GM10847 (cell line): ENCODE results near the gene TTC4.

ENCODE experiments used
- POLR2A ChIP-seq: IDR thresholded peaks from 2 replicates; pipeline ENCODE4 v1.6.1; 2011; ENCODE audit not compliant: insufficient read length; ENCODE audit errors: extremely low read depth

Gene TTC4

DNA sequence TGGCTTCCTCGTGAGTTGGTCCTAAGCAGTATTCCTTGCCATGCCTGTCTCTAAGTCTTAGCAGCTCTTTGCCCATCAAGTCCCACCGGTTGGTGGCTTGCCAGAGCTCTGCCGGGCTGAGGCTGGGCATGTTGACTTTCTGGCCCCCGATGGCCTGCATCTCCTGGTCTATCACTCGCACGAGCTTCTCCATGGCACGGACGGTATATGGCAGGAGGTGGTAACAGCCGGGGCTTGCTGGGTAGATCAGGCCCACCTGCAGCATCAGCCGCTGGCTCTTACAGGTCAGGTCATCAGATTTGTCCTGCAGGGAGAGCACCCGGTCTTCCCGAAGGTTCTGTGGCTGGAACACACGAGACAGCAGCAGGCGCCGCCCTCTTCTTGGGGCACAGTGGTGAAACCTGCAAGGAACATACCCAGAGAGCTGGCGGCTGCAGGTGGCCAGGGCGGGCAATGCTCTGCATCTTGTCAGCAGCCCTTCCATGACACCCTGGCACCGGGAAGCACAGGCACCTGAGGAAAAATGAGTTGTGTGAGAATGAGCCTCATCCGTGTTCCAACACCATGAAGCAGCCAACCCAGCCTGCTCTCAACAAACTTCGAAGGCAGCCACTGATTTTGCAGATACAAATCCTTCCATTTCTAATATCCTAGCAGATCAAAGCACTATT, 43.2 kb downstream of the TTC4 start:
- TF ChIP-seq POLR2A: no peak

GRCh38 chr1:54763816-54764132, 48.1 kb downstream of the TTC4 start:
- TF ChIP-seq POLR2A: no peak

DNA sequence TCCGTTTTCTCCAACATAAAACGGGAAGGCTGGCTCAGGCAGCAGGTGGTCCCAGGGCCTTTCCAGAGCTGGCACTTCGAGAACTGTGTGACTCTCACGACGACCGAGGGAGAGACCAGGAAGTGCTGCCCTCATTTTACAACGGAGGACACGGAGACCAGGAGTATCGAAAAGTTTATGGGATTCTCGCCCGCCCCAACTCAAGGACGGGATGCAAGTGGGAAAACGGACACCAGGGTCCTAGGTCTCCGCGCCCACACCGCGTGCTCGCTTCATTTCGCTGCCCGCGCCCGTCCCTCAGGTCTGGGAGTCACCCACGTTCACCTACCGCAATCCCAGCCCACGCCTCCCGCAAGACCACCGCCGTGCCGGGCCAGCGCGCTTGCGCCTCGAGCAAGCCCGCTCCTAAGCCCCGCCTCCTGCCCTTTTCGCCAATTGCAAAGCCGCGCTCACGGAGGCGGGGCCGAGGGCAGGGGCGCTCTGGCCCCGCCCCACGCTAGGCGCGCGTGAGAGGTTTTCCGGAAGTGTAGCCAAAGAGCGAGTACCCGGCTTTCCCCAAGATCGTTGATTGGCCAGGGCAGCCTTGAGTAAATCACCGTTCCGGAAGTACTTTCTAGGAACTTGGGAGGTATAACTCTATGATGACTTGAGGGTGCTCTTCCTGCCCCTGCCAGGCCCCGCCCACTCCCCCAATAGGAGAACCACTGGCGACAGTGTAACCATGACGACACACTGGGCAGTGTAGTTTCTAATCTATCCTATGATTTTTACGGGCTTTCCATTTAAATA, 48.7 kb downstream of the TTC4 start, which contains the start of gene PARS2:
Gene PARS2 (minus strand): TSS at position 391 of the 789 bp plus-strand sequence. CDS start 5,362 bp downstream, outside the sequence.
- peak; percentile 70 for TF ChIP-seq POLR2A

GRCh38 chr1:54764922-54765561, 49.4 kb downstream of the TTC4 start:
- TF ChIP-seq POLR2A: no peak

DNA sequence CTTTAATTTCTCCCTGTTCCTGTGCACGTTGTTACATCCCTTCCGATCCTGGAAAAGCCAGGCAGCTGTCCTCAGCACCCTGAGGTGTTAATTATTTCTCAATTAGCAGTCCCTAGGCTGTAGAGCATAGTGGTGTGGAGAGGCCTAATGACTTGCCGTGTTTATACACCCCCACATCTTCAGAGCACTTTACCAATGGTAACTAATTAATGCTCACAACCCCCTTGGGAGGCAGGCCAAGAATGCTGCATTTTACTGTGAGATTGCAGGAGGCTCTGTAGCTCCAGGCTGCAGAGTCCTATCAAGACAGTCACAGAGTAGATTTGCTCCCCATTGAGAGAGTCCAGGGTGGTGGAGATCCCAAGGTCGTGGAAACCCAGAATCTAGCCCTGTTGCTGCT, 51.1 kb downstream of the TTC4 start:
- TF ChIP-seq POLR2A: no peak

- no peak for TF ChIP-seq POLR2A
Measured at GRCh38 chr1:54767526-54767925, 51.9 kb downstream of the TTC4 start.

GRCh38 chr1:54768093-54768492, 52.4 kb downstream of the TTC4 start:
- TF ChIP-seq POLR2A: no peak

- no peak for TF ChIP-seq POLR2A
Measured at GRCh38 chr1:54772951-54773350, 57.3 kb downstream of the TTC4 start.

DNA sequence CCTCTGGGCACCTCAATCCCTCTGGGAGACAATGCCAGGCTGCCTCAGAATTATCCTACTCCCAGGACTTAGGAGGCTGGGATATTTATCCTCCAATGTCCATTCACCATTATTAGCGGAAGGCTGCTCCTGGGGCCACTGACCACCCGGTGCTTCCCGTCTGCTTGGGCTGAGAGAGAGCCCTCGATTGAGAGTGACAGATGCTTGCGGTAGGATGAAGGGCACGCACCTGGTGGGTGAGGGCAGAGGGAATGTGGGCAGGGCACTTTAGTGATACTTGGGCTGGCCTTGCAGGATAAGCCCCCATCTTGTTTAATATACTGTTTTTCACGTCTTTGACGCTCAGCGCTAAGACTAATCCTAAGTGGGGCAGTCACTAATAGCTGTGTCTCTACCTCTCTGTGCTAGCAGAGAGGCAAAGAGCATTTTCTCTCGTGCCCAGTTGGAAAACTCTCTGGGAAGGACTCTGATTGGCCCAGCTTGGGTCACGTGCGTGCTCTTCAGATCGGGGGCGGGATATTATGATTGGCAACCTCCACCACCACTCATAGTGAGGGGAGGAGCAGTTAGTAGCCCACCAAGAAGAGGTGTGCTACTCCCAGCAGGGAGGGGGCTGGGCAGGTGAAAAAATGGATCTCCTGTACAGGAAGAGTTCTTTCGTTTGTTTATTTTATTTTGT, 59.3 kb downstream of the TTC4 start:
- TF ChIP-seq POLR2A: no peak

GRCh38 chr1:54777011-54777410, 61.4 kb downstream of the TTC4 start:
- TF ChIP-seq POLR2A: no peak

- no peak for TF ChIP-seq POLR2A
Measured at GRCh38 chr1:54777431-54777830, 61.8 kb downstream of the TTC4 start.

DNA sequence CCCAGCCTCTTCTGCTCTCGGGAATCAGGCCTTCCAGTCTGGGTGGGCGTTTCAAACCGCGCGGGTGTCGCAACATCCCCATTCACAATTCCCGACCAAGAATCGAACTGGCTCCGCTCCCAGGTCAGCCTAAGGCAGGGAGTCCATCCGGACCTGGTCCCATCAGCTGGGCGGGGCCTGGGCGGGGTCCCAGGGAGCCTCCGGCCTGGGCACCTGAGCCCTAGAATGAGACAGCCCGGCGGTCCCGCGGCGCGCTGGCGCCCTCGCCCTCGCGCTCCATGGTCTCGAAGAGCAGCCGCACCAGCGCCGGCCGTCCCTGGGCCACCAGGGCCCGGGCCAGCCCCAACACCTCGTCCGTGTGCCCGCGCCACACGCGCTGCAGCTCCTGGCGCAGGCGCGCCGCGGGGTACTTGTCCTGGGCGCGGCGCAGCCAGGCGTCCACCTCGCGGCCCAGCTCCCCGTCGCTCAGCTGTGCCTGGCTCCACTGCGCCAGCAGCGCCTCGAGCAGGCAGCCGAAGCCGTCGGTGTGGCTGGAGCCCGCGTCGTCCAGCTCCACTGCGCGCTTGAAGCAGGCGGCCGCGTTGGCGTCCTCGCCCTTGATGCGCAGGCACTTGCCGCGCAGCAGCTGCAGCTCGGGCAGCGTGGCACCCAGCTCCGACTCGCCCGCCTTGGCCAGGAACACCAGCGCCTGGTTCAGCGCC, 65.5 kb downstream of the TTC4 start:
- no peak for TF ChIP-seq POLR2A

GRCh38 chr1:54782156-54782555, 66.5 kb downstream of the TTC4 start:
- TF ChIP-seq POLR2A: no peak

DNA sequence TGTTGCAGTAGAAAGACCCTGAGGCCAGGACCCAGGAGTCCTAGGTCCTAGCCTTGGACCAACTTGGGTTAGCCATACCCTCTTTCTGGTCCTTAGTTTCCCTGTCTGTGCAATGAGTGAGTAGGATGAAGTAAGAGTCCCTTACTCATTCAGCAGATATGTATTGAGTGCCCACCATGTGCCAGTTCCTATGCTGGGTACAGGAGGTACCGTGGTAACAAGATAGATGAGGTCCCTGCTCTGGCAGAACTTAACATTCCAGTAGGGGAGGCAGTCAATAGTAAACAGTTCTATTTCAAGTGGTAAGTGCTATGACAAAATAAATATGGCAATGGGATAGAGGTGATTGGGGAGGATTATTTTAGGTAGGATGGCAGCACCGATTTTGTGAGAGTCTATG, 66.9 kb downstream of the TTC4 start:
- no peak for TF ChIP-seq POLR2A

GRCh38 chr1:54784066-54784465, 68.4 kb downstream of the TTC4 start:
- no peak for TF ChIP-seq POLR2A
